HG03457 (cell line): ENCODE results near the gene SPNS2.

Source experiments
- ATAC-seq: cut with Tn5 transposase; IDR thresholded peaks from one replicate; pipeline ENCODE4 v1.9.1; 2021; ENCODE audit warnings: moderate number of reproducible peaks; ENCODE audit not compliant: unreplicated experiment

The SPNS2 gene

DNA sequence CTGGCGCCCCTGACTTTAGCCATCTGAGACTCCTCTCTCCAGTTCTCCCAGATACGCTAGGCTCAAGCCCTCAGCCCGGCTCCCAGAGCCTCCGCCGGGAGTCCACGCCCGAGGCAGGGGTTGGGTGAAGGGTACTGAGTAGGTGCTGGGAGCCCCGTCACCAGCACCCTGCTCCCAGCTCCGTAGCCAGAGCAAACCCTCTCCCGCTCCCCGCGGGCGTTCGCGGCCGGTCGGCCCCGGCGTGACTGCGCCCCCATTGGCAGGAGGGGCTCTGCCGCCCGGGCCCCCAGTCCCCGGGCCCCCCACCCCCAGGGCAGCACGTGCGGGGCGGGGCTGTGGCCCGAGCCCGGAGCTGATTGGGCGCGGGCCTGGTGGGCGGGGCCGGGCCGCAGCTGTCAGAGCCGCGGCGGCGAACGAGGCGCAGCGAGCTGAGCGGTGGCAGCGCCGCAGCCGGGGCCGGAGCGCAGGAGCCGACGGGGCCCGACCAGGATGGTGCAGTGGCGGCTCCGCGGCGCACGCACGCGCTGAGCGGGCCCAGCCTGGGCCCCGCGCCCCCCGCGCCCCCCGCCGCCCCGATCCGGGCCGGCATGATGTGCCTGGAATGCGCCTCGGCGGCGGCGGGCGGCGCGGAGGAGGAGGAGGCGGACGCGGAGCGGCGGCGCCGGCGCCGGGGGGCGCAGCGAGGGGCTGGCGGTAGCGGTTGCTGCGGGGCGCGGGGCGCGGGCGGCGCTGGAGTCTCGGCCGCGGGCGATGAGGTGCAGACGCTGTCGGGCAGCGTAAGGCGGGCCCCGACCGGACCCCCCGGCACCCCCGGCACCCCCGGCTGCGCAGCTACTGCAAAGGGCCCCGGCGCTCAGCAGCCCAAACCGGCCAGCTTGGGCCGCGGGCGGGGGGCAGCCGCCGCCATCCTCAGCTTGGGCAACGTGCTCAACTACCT, at the start of gene SPNS2:
Gene SPNS2 (plus strand): TSS at position 421 of the 937 bp plus-strand sequence. CDS start 167 bp downstream, at position 588.
- ATAC-seq = no peak

GRCh38 chr17:4449736-4450135, 48.9 kb upstream of the SPNS2 start:
- ATAC-seq = no peak

- ATAC-seq = no peak
Measured at GRCh38 chr17:4450710-4451316, 47.9 kb upstream of the SPNS2 start.

DNA sequence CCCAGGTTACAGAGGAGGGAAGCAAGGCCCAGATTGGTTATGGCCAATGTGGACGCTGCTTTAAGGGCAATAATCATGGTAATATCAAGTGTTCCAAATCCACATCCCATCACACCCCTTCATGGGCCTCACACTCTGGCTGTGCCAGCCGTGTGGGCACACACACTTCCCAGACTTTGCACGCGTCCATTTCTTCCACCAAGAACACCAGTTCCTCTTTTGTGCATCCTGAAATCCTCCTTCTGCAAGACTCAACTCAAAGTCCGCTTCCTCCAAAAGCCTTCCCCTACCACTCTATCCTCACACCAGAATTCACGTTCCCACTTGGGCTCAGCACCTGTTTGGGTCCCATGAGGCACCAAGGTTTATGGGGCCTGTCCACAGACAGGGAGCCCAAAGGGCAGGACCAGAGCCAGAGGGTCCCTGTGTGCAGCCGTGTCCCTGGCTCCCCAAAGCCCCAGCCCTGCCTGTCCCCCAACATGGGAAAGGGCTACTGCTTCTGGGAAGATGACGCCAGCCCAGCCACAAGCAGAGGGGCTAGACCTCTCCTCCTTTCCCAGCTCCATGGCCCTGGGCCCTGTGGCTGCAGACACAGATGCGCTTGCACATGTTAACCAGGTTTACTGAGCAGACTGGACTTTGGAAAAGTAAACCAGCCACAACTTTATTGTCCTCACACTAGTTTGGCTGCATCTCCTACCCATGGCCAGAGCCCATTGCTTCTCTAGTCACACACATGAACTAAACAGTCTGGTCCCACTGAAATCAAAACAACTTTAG, 44.7 kb upstream of the SPNS2 start:
- ATAC-seq = no peak

DNA sequence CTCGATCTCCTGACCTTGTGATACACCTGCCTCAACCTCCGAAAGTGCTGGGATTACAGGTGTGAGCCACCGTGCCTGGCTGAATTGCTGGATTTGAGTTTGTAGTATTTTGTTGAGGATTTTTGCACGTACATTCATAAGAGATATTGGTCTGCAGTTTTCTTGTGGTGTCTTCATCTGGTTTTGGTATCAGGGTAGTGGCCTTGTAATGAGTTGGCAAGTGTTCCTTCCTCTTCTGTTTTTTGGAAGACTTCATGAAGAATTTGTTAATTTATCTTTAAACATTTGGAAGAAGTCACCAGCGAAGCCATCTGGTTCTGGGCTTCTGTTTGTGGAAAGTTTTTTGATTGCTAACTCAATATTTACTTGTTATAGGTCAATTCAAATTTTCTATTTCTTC, 38.0 kb upstream of the SPNS2 start:
- no peak for ATAC-seq

DNA sequence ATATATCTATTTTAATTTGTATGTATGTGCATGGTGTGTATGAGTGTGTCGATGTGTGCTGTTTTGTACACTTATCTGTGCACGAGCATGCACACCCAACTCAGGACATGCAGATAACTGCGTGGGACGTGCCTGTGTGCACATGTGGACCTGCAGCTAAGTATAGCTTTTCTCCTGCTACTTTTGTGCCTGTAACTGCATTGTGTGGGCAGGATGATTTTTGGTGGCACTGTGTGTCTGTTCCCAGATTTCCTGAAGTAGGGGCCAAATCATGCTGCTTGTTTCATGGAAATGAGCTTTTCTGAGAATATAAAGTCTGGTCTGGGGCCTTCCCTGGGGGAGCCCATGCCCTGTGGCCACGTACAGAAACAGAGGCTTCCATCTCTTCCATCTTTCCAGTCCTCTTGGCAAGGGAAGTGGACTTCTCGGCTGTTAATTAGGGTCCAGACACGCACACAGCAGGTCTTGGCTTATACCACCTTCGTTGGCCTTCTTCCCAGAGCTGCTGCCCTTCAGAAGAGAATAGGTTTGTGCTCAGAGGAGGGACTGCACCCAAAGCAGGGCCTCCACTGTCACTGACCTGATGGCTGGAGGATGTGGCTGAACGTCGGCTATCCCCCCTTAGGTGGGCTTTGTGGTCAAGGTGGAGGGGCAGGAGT, 34.7 kb upstream of the SPNS2 start:
- no peak for ATAC-seq

DNA sequence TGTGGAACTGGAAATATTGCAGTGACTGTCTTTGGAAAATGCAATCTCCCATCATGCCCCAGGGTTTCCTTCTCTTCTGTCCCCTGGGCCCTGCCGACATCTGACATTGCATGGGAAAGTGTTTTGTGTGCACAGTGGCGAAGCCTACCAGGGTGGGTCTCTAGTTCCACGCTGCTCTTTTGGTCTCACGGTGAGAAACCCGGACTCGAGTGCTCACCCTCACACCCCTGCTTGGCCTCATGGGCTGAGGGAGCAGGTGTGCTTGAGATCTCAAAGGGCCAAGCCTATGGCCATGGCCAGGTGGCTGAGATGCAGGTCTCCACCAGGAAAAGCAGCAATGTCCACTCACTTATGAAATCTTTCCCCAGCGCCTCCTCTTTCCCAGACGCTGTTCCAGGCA, 32.9 kb upstream of the SPNS2 start:
- no peak for ATAC-seq

DNA sequence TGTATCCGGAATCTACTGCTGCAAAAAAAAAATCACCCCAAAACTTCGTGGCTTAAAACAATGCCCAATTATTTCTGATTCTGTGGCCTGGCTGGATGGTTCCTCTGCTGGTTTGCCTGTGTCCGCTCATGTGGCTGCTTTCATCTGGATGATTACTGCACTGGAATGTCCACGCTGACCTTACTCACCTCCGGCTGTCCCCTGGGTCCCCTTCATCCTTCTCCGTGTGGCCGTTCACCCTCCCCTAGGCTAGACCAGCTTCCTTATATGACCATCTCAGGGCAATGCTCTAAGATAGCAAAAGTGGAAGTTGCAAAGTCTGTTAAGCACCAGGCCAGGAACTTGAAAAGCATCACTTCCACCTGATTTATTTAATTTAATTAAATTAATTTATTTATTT, 31.4 kb upstream of the SPNS2 start:
- no peak for ATAC-seq

- no peak for ATAC-seq
Measured at GRCh38 chr17:4469552-4469951, 29.1 kb upstream of the SPNS2 start.

- ATAC-seq = no peak
Measured at GRCh38 chr17:4472286-4472685, 26.4 kb upstream of the SPNS2 start.

- ATAC-seq = no peak
Measured at GRCh38 chr17:4474093-4474492, 24.6 kb upstream of the SPNS2 start.

GRCh38 chr17:4475001-4475400, 23.7 kb upstream of the SPNS2 start:
- no peak for ATAC-seq

DNA sequence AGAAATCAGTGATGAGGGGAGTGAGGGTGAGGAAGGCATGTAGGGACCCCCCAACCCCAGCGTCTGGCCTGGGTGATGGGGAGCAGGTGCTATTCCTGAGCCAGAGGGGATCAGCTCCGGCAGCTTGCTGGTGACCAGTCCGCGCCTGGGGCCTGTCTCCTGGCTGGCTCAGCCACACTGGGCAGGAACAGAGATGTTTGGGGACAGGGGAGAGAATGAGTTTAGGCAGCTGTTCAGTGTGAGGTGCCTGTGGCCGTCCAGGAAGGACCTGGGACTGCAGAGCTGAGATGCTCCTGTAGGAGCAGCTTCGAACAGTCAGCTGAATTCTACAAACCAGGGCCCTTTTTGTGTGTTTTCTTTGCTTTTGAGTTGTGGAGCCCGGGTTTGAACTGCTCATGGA, 23.2 kb upstream of the SPNS2 start:
- no peak for ATAC-seq

DNA sequence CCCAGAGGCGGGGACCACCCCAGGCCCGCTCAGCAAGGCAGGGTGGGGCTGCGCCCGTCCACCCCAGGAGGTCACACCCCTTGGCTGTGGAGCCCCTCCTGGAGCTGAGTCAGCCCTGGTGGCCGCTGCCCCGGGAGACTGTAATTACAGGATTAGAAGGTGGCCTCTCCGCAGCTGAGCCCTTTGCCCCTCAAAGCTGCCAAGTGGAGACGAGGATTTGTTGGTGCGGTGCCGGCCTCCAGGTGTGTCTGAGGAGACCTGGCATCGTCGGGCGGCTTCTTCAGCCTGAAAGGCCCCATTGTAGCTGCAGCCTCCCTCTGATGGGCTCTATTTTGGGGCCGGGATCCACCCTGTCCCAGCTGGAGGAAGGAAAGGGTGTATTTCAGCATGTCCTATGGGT, 22.7 kb upstream of the SPNS2 start:
- ATAC-seq = no peak

DNA sequence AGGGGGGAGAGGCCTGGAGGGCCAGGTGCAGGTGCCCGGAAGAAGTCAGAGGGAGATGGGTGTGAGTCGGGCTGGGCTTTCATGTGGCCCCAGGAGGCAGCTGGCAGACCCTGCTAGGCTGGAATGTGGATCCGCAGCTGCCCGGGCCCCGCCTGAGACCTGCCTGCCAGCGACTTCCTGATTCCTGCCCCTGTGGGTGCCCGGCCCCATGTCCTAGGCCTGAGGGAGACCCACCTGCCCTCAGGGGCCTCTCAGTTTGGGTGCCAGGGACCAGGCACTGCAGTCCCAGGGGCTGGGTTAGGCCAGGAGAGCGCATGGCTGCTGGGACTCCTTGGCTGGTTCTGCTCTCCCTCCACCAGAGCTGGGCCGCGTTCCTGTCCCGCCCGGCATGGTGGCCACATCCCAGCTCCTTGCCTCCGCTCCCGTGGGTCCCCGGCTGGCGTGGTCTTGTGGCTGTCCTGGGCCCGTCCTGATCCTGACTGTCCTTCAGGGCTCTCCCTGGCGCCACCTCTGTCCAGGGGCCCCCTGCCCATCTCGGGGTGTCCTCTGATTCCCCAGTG, 22.1 kb upstream of the SPNS2 start:
- ATAC-seq = no peak

DNA sequence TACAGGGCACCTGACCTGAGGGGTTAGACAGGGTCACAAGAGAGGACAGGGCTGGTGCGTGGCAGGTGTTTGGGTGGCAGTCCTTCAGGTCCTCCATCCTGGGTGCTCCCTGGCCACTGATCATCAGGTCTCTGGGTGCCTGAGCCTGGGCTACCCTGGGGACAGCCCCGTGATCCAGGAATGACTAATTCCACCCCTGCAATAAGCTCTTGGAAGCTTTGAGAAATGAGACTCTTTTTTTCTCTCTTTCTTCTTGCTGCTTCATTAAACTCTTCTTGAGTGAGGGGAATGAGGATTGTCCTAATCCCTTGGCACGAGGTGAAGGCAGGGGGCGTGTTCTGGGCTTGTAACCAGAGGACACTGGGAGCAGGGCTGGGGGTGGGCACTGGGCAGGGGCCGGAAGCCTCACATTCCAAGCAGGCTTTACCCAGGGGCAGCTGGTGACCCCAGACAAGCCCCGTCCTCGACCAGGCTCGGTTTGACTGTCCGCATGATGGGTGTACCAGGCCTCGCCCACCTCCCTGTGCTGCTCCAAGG, 21.4 kb upstream of the SPNS2 start:
- no peak for ATAC-seq

- no peak for ATAC-seq
Measured at GRCh38 chr17:4478318-4478830, 20.3 kb upstream of the SPNS2 start.

DNA sequence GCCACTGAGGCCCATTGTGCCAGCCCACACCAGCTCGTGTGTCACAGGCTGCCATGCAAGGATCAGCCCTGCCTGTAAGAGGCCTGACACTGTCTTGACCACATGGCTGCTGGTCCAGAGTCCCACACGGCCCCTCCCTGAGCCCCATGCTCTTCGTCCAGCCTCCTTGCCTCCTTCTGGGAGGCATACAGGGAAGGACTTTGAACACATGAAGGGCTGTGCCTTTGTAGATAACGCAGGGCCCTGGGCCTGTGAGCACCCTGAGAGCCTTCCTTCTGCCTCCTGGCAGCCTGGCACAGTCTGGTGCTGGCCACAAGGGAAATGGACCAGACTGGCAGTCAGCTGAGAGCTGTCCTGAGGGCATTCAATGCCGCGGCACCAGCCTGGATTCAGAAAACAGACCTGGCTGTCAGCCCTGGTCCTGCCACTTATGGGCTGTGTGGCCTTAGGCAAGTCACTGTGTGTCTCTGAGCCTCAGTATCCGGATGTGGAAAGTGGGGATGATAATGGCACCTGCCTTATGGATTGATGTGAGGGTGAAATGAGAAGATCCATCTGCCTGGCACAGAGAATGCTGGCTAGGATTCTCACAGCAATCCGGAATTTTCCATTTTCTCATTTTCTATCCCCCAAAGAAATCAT, 19.2 kb upstream of the SPNS2 start:
- ATAC-seq = no peak

DNA sequence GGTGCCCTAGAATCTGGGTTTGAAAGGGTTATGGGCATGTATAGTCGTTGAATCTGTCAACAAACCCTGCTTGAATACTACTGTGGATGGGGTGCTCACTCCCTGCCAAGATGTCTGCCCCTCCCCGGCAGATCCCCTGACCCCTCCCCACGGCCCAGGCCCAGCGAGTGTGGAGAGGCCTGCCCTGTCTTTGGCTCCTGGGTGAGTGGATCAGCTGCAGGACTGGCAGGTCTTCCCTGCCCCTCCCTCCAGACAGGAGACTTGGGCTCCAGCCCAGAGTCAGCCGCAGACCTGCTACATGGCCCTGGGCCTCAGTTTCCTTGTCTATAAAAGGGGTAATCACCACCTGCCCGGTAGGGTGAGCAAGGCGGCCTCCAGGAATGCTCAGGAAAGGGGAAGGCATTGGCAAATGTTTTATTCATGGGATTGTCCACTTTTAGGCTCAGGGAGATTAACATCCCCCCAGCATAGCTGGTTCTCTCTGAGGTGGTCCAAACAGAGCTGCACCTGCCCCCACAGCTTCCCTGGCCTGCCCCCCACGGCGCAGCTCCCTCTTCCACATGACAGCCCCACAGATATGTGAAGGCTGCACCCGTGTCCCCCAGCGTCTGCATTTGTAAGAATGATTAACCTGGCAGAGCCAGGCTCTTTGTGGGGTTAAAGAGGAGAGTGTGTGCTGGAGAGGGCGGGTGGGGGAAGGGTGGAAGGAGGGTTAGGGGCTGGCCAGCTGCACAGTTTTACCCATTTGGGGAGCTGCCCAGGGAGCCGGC, 18.5 kb upstream of the SPNS2 start:
- no peak for ATAC-seq
